Nephron (organoid): Measurements from ENCODE around the gene KRT24.

ENCODE experiments used
- H3K27ac Mint-ChIP-seq, 3 experiments: 2 replicates each; pipeline ENCODE4 v1.8.0; 2020; ENCODE audit warnings: mixed read lengths in 3 of 3, mild to moderate bottlenecking in 2 of 3, moderate library complexity in 1 of 3
- H3K27me3 Mint-ChIP-seq: 2 replicates; pipeline ENCODE4 v1.8.0; 2021; ENCODE audit warnings: low read depth, mild to moderate bottlenecking, moderate library complexity, mixed read lengths
- H3K36me3 Mint-ChIP-seq: 2 replicates; pipeline ENCODE4 v1.8.0; 2020; ENCODE audit warnings: low read depth, mixed read lengths
- H3K4me1 Mint-ChIP-seq: 2 replicates; pipeline ENCODE4 v1.8.0; 2020; ENCODE audit warnings: mixed read lengths
- H3K4me3 Mint-ChIP-seq, 3 experiments: 2 replicates each; pipeline ENCODE4 v1.8.0; 2020; ENCODE audit warnings: mild to moderate bottlenecking in 3 of 3, mixed read lengths in 3 of 3, moderate library complexity in 2 of 3
- H3K9me3 Mint-ChIP-seq: 2 replicates; pipeline ENCODE4 v1.8.0; 2020; ENCODE audit warnings: mixed read lengths
- TF ChIP-seq, protein P1 (sequence below), 3 experiments: fragments of 200-600 bp; sonication (generic); IDR thresholded peaks; one replicate each; pipeline ENCODE4 v1.5.0; 2021; ENCODE audit warnings: antibody characterized with exemption in 3 of 3; ENCODE audit not compliant: unreplicated experiment in 3 of 3

KRT24 gene

DNA sequence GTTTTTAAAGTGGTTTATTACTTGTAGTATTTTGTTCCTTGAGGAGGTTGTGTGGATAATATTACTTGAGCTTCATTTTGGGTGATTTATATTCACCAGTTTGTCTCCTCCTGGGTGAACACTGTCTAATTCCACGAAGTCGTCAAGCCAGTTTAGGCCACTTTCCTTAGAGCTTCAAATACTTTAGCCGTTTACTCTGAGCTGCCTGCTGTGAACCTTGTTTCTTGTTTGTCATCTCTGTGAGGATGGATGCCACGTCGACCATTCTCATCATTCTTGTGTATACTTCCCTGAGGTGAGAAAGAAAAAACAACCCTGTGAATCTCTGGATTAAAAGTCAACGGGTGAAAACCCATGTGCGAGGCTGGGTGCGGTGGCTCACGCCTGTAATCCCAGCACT is 9.0 kb downstream of the KRT24 start:
- Mint-ChIP-seq H3K36me3 (no peaks in the 10 kb centered on the region), H3K27me3 (peaks cover 14% of the 10 kb centered on the region), H3K9me3 (no peaks in the 10 kb centered on the region), H3K4me1 (peaks cover 24% of the 10 kb centered on the region), H3K27ac (peak overlapping the region; percentile 73 to 92 (median 81)), H3K4me3 (no peak overlapping the region)
- TF ChIP-seq, protein P1, sequence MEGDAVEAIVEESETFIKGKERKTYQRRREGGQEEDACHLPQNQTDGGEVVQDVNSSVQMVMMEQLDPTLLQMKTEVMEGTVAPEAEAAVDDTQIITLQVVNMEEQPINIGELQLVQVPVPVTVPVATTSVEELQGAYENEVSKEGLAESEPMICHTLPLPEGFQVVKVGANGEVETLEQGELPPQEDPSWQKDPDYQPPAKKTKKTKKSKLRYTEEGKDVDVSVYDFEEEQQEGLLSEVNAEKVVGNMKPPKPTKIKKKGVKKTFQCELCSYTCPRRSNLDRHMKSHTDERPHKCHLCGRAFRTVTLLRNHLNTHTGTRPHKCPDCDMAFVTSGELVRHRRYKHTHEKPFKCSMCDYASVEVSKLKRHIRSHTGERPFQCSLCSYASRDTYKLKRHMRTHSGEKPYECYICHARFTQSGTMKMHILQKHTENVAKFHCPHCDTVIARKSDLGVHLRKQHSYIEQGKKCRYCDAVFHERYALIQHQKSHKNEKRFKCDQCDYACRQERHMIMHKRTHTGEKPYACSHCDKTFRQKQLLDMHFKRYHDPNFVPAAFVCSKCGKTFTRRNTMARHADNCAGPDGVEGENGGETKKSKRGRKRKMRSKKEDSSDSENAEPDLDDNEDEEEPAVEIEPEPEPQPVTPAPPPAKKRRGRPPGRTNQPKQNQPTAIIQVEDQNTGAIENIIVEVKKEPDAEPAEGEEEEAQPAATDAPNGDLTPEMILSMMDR (IDR thresholded peaks at IDR 0.05; ENCODE audit: unreplicated experiment in 3 of 3): no peak

DNA sequence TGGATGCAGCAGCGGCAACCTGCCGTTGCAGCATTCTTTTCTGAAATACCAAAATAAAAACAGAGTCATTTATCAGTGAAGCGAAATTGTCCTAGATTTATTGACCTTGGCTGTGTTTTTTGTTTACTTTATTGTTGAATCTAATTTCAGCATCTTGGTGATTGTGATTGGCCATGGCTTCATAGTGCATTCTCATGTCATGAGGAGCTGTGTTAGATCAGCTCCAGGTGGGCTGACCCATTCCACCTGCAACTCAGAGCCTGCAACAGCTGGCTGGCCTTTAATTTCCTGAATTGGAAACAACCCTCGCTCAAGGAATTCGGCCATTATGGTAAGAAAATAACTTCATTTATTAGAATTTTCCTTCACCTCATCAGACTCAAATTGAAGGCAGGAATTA is 16.4 kb downstream of the KRT24 start:
- TF ChIP-seq, protein P1 (IDR thresholded peaks at IDR 0.05; ENCODE audit: unreplicated experiment in 3 of 3): no peak
- H3K27ac Mint-ChIP-seq: no peak overlapping the region
- peaks cover 9% of the 10 kb centered on the region for H3K27me3 Mint-ChIP-seq
- H3K36me3 Mint-ChIP-seq: no peaks in the 10 kb centered on the region
- no peaks in the 10 kb centered on the region for H3K9me3 Mint-ChIP-seq
- H3K4me3 Mint-ChIP-seq: no peak overlapping the region
- no peaks in the 10 kb centered on the region for H3K4me1 Mint-ChIP-seq

DNA sequence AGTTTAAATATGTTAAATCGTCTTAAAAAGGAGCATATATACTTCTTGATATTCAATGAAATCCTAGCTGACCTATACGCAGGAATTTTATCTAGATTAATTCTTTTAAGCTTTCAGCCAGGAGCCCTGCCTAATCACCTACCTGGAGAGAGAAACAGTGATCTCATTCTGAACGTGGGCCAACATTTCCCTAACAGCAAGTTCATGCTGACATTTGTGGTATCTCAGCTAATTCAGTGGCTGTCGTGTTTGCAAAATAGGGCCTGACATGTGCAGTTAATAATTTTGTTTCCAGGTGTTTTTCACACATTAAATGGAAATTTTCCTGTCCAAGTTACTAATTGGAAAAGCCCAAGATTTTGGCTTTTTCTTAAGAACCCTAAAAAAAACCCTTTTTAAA is 17.4 kb downstream of the KRT24 start:
- TF ChIP-seq, protein P1 (IDR thresholded peaks at IDR 0.05; ENCODE audit: unreplicated experiment in 3 of 3): no peak
- no peak overlapping the region for H3K4me3 Mint-ChIP-seq
- H3K9me3 Mint-ChIP-seq: no peaks in the 10 kb centered on the region
- no peak overlapping the region for H3K27ac Mint-ChIP-seq
- H3K36me3 Mint-ChIP-seq: no peaks in the 10 kb centered on the region
- peaks cover 15% of the 10 kb centered on the region for H3K27me3 Mint-ChIP-seq
- H3K4me1 Mint-ChIP-seq: no peaks in the 10 kb centered on the region

DNA sequence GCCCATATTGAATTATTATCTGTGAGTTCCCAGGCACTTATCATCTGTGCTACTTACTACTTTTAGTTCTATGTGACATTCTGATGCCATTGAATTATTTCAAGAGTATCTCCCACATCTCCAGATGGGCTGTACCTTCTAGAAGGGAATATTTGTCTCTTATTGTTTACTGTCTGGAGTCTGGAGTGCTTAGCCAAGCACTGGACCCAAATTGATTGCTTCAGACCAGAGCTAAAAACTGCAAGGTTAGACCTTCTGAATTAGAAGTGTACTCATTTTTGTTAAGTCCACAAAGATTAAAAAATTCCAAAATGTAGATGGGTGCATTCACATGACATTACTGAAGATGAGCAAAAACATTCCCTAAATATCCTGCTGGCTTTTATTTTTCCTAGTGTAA is 22.6 kb downstream of the KRT24 start:
- Mint-ChIP-seq H3K4me1 (no peaks in the 10 kb centered on the region), H3K27ac (no peak overlapping the region), H3K36me3 (no peaks in the 10 kb centered on the region), H3K4me3 (no peak overlapping the region), H3K27me3 (peaks cover 34% of the 10 kb centered on the region), H3K9me3 (no peaks in the 10 kb centered on the region)
- TF ChIP-seq, protein P1 (IDR thresholded peaks at IDR 0.05; ENCODE audit: unreplicated experiment in 3 of 3): no peak

DNA sequence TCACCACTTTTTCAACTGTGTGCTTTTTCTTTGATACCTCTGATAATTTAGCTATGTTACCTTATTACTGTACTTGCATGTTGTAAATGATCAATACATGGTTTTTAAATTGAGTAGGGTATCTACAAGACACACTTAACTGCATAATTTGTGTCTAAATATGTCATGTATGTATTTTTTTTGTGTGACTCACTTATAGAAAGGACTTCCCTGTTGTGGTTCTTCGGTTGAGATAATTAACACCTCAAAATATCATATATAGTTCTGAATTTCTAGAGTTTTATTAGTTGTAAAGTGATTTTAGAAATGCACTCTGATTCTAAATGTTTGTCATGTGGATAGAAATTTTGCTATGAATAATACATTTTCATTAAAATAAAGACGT is 24.0 kb downstream of the KRT24 start:
- H3K27me3 Mint-ChIP-seq: peaks cover 41% of the 10 kb centered on the region

DNA sequence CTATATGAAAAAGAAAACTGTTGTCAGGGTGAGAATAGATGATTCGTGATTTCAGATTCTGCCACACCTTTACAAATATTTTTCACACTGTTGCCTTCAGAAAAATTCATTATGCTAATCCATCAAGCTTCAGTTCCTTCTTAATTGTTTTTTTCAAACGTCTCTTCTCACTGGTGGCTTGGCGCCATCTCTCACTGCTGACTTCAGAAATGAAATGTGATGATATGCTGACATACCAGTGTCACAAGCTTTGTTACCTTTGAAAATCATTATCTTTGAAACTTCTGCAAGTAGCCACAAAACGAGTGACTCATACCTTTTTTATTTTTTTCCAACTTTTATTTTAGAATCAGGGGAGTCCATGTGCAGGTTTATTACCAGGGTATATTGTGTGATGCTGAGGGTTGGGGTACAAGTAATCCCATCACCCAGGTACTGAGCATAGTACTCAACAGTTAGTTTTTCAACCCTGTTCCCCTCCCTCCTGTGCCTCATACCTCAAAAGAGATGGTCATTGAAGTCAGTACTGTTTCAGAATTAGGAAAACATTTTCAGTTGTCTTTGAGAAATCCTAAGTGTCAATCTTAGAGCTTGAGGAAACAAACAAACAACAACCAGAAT is 24.5 kb downstream of the KRT24 start:
- no peaks in the 10 kb centered on the region for H3K9me3 Mint-ChIP-seq
- H3K36me3 Mint-ChIP-seq: no peaks in the 10 kb centered on the region
- H3K27me3 Mint-ChIP-seq: peaks cover 44% of the 10 kb centered on the region
- TF ChIP-seq, protein P1 (IDR thresholded peaks at IDR 0.05; ENCODE audit: unreplicated experiment in 3 of 3): no peak
- H3K4me1 Mint-ChIP-seq: no peaks in the 10 kb centered on the region
- H3K27ac Mint-ChIP-seq: no peak overlapping the region
- H3K4me3 Mint-ChIP-seq: no peak overlapping the region

More for the DNA sequence above, 24.0 kb downstream of the KRT24 start:
- H3K36me3 Mint-ChIP-seq: no peaks in the 10 kb centered on the region
- TF ChIP-seq, protein P1 (IDR thresholded peaks at IDR 0.05; ENCODE audit: unreplicated experiment in 3 of 3): no peak
- no peaks in the 10 kb centered on the region for H3K4me1 Mint-ChIP-seq
- H3K9me3 Mint-ChIP-seq: no peaks in the 10 kb centered on the region
- H3K4me3 Mint-ChIP-seq: no peak overlapping the region
- H3K27ac Mint-ChIP-seq: no peak overlapping the region
